ENCODE measurements around the gene TRAF2. TPM values are rescaled to one million over a fixed set of nuclear protein-coding genes. Genes with fewer than 3 reads are reported as not detected.

TRAF2 gene
- total and polyA plus RNA-seq, 2 of the 8 experiments (the other 6 are each of a cell fraction or from before 2014, with no cell fraction given), result 26.9 to 50.2 TPM

DNA sequence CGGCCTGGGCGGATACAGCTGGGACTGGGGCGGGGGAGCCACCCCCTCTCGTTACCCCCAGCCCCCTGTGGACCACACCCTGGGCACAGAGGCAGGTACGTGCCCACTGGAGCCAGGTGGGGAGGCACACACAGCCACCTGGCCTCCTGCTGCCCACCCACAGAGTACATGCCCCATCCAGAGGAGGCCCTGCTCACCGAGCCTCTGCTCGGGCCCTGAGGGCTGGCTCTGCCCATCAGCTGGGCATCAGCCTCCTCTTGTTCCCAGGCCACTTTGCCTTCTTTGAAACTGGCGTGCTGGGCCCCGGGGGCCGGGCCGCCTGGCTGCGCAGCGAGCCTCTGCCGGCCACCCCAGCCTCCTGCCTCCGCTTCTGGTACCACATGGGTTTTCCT, 27.9 kb upstream of the TRAF2 start:
- H3K27me3 ChIP-seq (replicated peaks in 1 of 4; ENCODE audit: control insufficient read depth in 3 of 4, extremely low read depth in 1 of 4, insufficient read depth in 3 of 4, low read length in 3 of 4), result no peaks in the 10 kb centered on the region
- 95% methylated on average over 12 of the region's 15 CpGs; no CpG with 5 or more reads in 1 of the 2 experiments for WGBS, 2 experiments (ENCODE audit: extremely low coverage in 1 of 2, insufficient coverage in 1 of 2, insufficient read length in 1 of 2, insufficient replicate concordance in 2 of 2, low coverage in 1 of 2, low lambda C conversion rate in 2 of 2, missing lambda C conversion rate in 1 of 2)
- peak overlapping the region; percentile 80; the same call in 1 of the 2 replicates for H4K8ac ChIP-seq (ENCODE audit: extremely low read depth, insufficient read depth, low read length)
- H2BK12ac ChIP-seq (ENCODE audit: low read depth, low read length), result no peak overlapping the region
- no peaks in the 10 kb centered on the region for H3K79me1 ChIP-seq (ENCODE audit: low read depth, low read length)
- no peak overlapping the region for H3K23ac ChIP-seq (ENCODE audit: insufficient read length)
- CTCF ChIA-PET (ENCODE audit: partially characterized antibody), result no interaction called here
- TF ChIP-seq KDM5A (IDR thresholded peaks at IDR 0.05; ENCODE audit: low read length) (no peak), SP2 (IDR thresholded peaks at IDR 0.05; ENCODE audit: low read length) (no peak), RBBP5 (IDR thresholded peaks at IDR 0.05; ENCODE audit: borderline replicate concordance, low read depth, low read length) (no peak), TEAD4 (IDR thresholded peaks at IDR 0.05; ENCODE audit: low read depth, low read length) (no peak), SP4 (IDR thresholded peaks at IDR 0.05; ENCODE audit: low read length) (no peak), CTBP2 (IDR thresholded peaks at IDR 0.05; ENCODE audit: borderline replicate concordance, insufficient read depth, insufficient read length, low read length) (no peak), RFX5 (IDR thresholded peaks at IDR 0.05; ENCODE audit: borderline replicate concordance, low read depth, low read length) (no peak), SUZ12 (IDR thresholded peaks at IDR 0.05; ENCODE audit: low read length) (no peak), TBP (IDR thresholded peaks at IDR 0.05; ENCODE audit: low read depth, low read length) (no peak), TAF1 (IDR thresholded peaks at IDR 0.05; ENCODE audit: low read depth, low read length) (no peak), CBX5 (IDR thresholded peaks at IDR 0.05; ENCODE audit: low read depth, low read length) (no peak)
- TF ChIP-seq, protein P1, sequence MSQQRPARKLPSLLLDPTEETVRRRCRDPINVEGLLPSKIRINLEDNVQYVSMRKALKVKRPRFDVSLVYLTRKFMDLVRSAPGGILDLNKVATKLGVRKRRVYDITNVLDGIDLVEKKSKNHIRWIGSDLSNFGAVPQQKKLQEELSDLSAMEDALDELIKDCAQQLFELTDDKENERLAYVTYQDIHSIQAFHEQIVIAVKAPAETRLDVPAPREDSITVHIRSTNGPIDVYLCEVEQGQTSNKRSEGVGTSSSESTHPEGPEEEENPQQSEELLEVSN (IDR thresholded peaks at IDR 0.05), result no peak
- H3K36me3 ChIP-seq (ENCODE audit: control insufficient read depth in 2 of 4, insufficient read depth in 4 of 4, low read length in 3 of 4), result peaks cover 10 to 25% (median 21%) of the 10 kb centered on the region in 4 experiments
- H4K91ac ChIP-seq (replicated peaks; ENCODE audit: insufficient read length, low read length), result no peak overlapping the region
- no peak overlapping the region for H2AK5ac ChIP-seq (ENCODE audit: low read depth, low read length)
- POLR2A ChIA-PET (ENCODE audit: partially characterized antibody), result interaction anchor here (1.0 to 16.2 kb wide), 5 partner anchors 9 to 194 kb away, joined by 3 to 248 read pairs (median 3); partner anchors contain the start of gene AJM1
- H3K9me3 ChIP-seq (ENCODE audit: insufficient read depth in 2 of 2, low read depth in 1 of 2, low read length in 1 of 2), result no peaks in the 10 kb centered on the region
- DNase-seq (ENCODE audit: low read depth in 1 of 2, low spot score in 2 of 2) (peak in 1 of 2 experiments; percentile 49), FAIRE-seq (no peak)
- no peak overlapping the region for H3K18ac ChIP-seq (ENCODE audit: extremely low read depth, low read length)
- H2BK20ac ChIP-seq (ENCODE audit: low read length), result no peak overlapping the region
- no peak overlapping the region for H3K9ac ChIP-seq (replicated peaks in 1 of 4; ENCODE audit: extremely low read depth in 1 of 4, low read depth in 3 of 4, low read length in 3 of 4)
- H3K14ac ChIP-seq (ENCODE audit: insufficient read length), result no peak overlapping the region
- H3K27ac ChIP-seq (ENCODE audit: low read depth, low read length), result no peak overlapping the region
- H2BK5ac ChIP-seq (ENCODE audit: low read depth, low read length), result no peak overlapping the region
- no peak overlapping the region for H4K5ac ChIP-seq (ENCODE audit: insufficient read length, low read depth, low read length)
- no peak overlapping the region for H2AFZ ChIP-seq (ENCODE audit: low read length)
- H3K4me3 ChIP-seq (ENCODE audit: extremely low read depth in 1 of 4, insufficient read depth in 2 of 4, low read depth in 3 of 4, low read length in 4 of 4), result no peak overlapping the region
- no peak overlapping the region for H2BK15ac ChIP-seq (ENCODE audit: low read length)
- no peaks in the 10 kb centered on the region for H3K23me2 ChIP-seq (ENCODE audit: low read depth, low read length)
- no peak overlapping the region for H3K4me2 ChIP-seq (ENCODE audit: insufficient read depth in 1 of 2, low read depth in 2 of 2, low read length in 2 of 2)
- no peak overlapping the region for H3K56ac ChIP-seq (replicated peaks; ENCODE audit: insufficient read length, low read depth, low read length)
- no peaks in the 10 kb centered on the region for H3K79me2 ChIP-seq (ENCODE audit: control insufficient read depth in 1 of 2, insufficient read depth in 2 of 2, low read length in 2 of 2)
- no peak overlapping the region for H3K4ac ChIP-seq (replicated peaks; ENCODE audit: insufficient read length, low read depth, low read length)
- peaks cover 0 to 29% of the 10 kb centered on the region in 2 experiments for H4K20me1 ChIP-seq (replicated peaks in 1 of 2; ENCODE audit: control insufficient read depth in 1 of 2, insufficient read depth in 2 of 2, low read length in 2 of 2)
- no peak overlapping the region for H2BK120ac ChIP-seq (replicated peaks; ENCODE audit: low read depth, low read length)
- H3K4me1 ChIP-seq (replicated peaks in 1 of 4; ENCODE audit: control insufficient read depth in 3 of 4, insufficient read depth in 4 of 4, low read length in 3 of 4), result no peaks in the 10 kb centered on the region; a peak in 1 of 7 replicates

All from H1 (cell line).